H1 (cell line): ENCODE results near the gene IPO11. TPM values are rescaled to one million over a fixed set of nuclear protein-coding genes. Genes with fewer than 3 reads are reported as not detected.

Source experiments
- CTCF ChIA-PET: fragments of 300-600 bp; sonication (Branson Sonifier 250); formaldehyde crosslinking; loops from one replicate; lab custom pipeline; 2021; ENCODE audit not compliant: partially characterized antibody; lab: Charles Lee
- POLR2A ChIA-PET: fragments of 300-600 bp; sonication (Branson Sonifier 250); formaldehyde crosslinking; loops from one replicate; lab custom pipeline; 2021; ENCODE audit warnings: inconsistent platforms; ENCODE audit not compliant: partially characterized antibody; lab: Charles Lee
- DNase-seq, 2 experiments: peaks; one replicate each; pipeline versions ENCODE4 v3.0.0 to v3.0.0-alpha.2; 2010 to 2022; ENCODE audit warnings: low spot score in 2 of 2, low read depth in 1 of 2, mixed read lengths in 1 of 2
- FAIRE-seq: peaks from 2 replicates; lab custom pipeline; 2011; peaks lifted over from hg19 to GRCh38; lab: Jason Lieb, UNC
- H2AFZ ChIP-seq: 2 replicates; pipeline ENCODE4 v1.8.1; 2012; ENCODE audit warnings: low read length, inconsistent platforms
- H2AK5ac ChIP-seq: 2 replicates; pipeline ENCODE4 v1.6.1; 2013; ENCODE audit warnings: low read depth, low read length
- H2BK120ac ChIP-seq: replicated peaks from 2 replicates; pipeline ENCODE3; 2013; ENCODE audit warnings: low read depth, low read length, inconsistent platforms
- H2BK12ac ChIP-seq: 2 replicates; pipeline ENCODE4 v1.6.1; 2013; ENCODE audit warnings: low read depth, low read length
- H2BK15ac ChIP-seq: 2 replicates; pipeline ENCODE4 v1.6.1; 2013; ENCODE audit warnings: low read length
- H2BK20ac ChIP-seq: 2 replicates; pipeline ENCODE4 v1.6.1; 2013; ENCODE audit warnings: low read length
- H2BK5ac ChIP-seq: 2 replicates; pipeline ENCODE4 v1.6.1; 2013; ENCODE audit warnings: low read depth, low read length
- H3K14ac ChIP-seq: 2 replicates; pipeline ENCODE4 v1.6.1; 2013; ENCODE audit warnings: inconsistent platforms; ENCODE audit not compliant: insufficient read length
- H3K18ac ChIP-seq: 2 replicates; pipeline ENCODE4 v1.6.1; 2013; ENCODE audit warnings: low read length; ENCODE audit errors: extremely low read depth
- H3K23ac ChIP-seq: 2 replicates; pipeline ENCODE4 v1.6.1; 2013; ENCODE audit warnings: inconsistent platforms; ENCODE audit not compliant: insufficient read length
- H3K23me2 ChIP-seq: 2 replicates; pipeline ENCODE4 v1.6.1; 2013; ENCODE audit warnings: low read depth, low read length
- H3K27ac ChIP-seq: 2 replicates; pipeline ENCODE4 v1.6.1; 2011; ENCODE audit warnings: low read depth, low read length, inconsistent platforms
- H3K27me3 ChIP-seq, 4 experiments: replicated peaks in 1 of 4; 1 replicate in 1 of 4; 2 replicates in 3 of 4; pipeline versions ENCODE4 v1.6.1 to v1.8.1; 2011 to 2013; ENCODE audit warnings: low read length in 3 of 4, mild to moderate bottlenecking in 3 of 4, inconsistent platforms in 2 of 4, mixed read lengths in 2 of 4, moderate library complexity in 1 of 4; ENCODE audit not compliant: control insufficient read depth in 3 of 4, insufficient read depth in 3 of 4; ENCODE audit errors: extremely low read depth in 1 of 4
- H3K36me3 ChIP-seq, 4 experiments: 2 replicates each; pipeline versions ENCODE4 v1.6.1 to v1.8.1; 2011 to 2013; ENCODE audit warnings: mild to moderate bottlenecking in 4 of 4, low read length in 3 of 4, moderate library complexity in 2 of 4, control low read depth in 1 of 4, inconsistent platforms in 1 of 4; ENCODE audit not compliant: insufficient read depth in 4 of 4, control insufficient read depth in 2 of 4
- H3K4ac ChIP-seq: replicated peaks from 2 replicates; pipeline ENCODE3; 2013; ENCODE audit warnings: low read length, low read depth, mixed read lengths, inconsistent platforms; ENCODE audit not compliant: insufficient read length
- H3K4me1 ChIP-seq, 4 experiments: replicated peaks in 1 of 4; 1 replicate in 1 of 4; 2 replicates in 3 of 4; pipeline versions ENCODE4 v1.6.1 to v1.8.1; 2011 to 2013; ENCODE audit warnings: low read length in 3 of 4, inconsistent platforms in 2 of 4, mixed read lengths in 1 of 4; ENCODE audit not compliant: insufficient read depth in 4 of 4, control insufficient read depth in 3 of 4
- H3K4me2 ChIP-seq, 2 experiments: 2 replicates each; pipeline versions ENCODE4 v1.6.1 to v1.8.1; 2011 to 2013; ENCODE audit warnings: low read depth in 2 of 2, low read length in 2 of 2, control low read depth in 1 of 2, inconsistent platforms in 1 of 2, mild to moderate bottlenecking in 1 of 2; ENCODE audit not compliant: insufficient read depth in 1 of 2
- H3K4me3 ChIP-seq, 4 experiments: fragments of 200-600, 300-600 bp in 1 of 4; sonication (generic), shearing (Covaris generic), sonication (Bioruptor Twin) in 1 of 4; 2 replicates each; pipeline versions ENCODE4 v1.5.1 to v1.8.1; 2011 to 2016; ENCODE audit warnings: low read length in 4 of 4, low read depth in 3 of 4, control low read depth in 2 of 4, inconsistent platforms in 2 of 4, mild to moderate bottlenecking in 2 of 4, mixed read lengths in 1 of 4, moderate library complexity in 1 of 4; ENCODE audit not compliant: insufficient read depth in 2 of 4; ENCODE audit errors: extremely low read depth in 1 of 4
- H3K56ac ChIP-seq: replicated peaks from 2 replicates; pipeline ENCODE3; 2013; ENCODE audit warnings: low read depth, mild to moderate bottlenecking, mixed read lengths, low read length, inconsistent platforms; ENCODE audit not compliant: insufficient read length
- H3K79me1 ChIP-seq: 2 replicates; pipeline ENCODE4 v1.6.1; 2013; ENCODE audit warnings: low read depth, low read length, control low read depth
- H3K79me2 ChIP-seq, 2 experiments: 2 replicates each; pipeline versions ENCODE4 v1.6.1 to v1.8.1; 2012 to 2013; ENCODE audit warnings: low read length in 2 of 2, mild to moderate bottlenecking in 2 of 2, inconsistent platforms in 1 of 2; ENCODE audit not compliant: insufficient read depth in 2 of 2, control insufficient read depth in 1 of 2
- H3K9ac ChIP-seq, 4 experiments: replicated peaks in 1 of 4; 1 replicate in 1 of 4; 2 replicates in 3 of 4; pipeline versions ENCODE4 v1.6.1 to v1.8.1; 2011 to 2013; ENCODE audit warnings: low read depth in 3 of 4, low read length in 3 of 4, control low read depth in 2 of 4, mild to moderate bottlenecking in 2 of 4, moderate library complexity in 2 of 4, inconsistent platforms in 1 of 4; ENCODE audit errors: extremely low read depth in 1 of 4
- H3K9me3 ChIP-seq, 2 experiments: 2 replicates each; pipeline versions ENCODE4 v1.6.1 to v1.8.1; 2012 to 2013; ENCODE audit warnings: mild to moderate bottlenecking in 2 of 2, moderate library complexity in 2 of 2, control low read depth in 1 of 2, inconsistent platforms in 1 of 2, low read depth in 1 of 2, low read length in 1 of 2, mixed read lengths in 1 of 2; ENCODE audit not compliant: insufficient read depth in 2 of 2
- H4K20me1 ChIP-seq, 2 experiments: replicated peaks in 1 of 2; 2 replicates each; pipeline versions ENCODE3 to v1.8.1; 2011 to 2013; ENCODE audit warnings: inconsistent platforms in 2 of 2, low read length in 2 of 2, mild to moderate bottlenecking in 1 of 2; ENCODE audit not compliant: insufficient read depth in 2 of 2, control insufficient read depth in 1 of 2
- H4K5ac ChIP-seq: 2 replicates; pipeline ENCODE4 v1.6.1; 2013; ENCODE audit warnings: low read length, low read depth, mixed read lengths, inconsistent platforms; ENCODE audit not compliant: insufficient read length
- H4K8ac ChIP-seq: 2 replicates; pipeline ENCODE4 v1.8.0; 2013; ENCODE audit warnings: mild to moderate bottlenecking, moderate library complexity, low read length, inconsistent platforms; ENCODE audit not compliant: insufficient read depth; ENCODE audit errors: extremely low read depth
- H4K91ac ChIP-seq: replicated peaks from 2 replicates; pipeline ENCODE3; 2013; ENCODE audit warnings: low read length, mixed read lengths, inconsistent platforms; ENCODE audit not compliant: insufficient read length
- BCL11A ChIP-seq, 2 experiments: IDR thresholded peaks; one replicate each; pipeline ENCODE4 v1.6.1; 2011; ENCODE audit warnings: low read depth in 2 of 2, low read length in 2 of 2, mild to moderate bottlenecking in 2 of 2
- CHD2 ChIP-seq: IDR thresholded peaks from 2 replicates; pipeline ENCODE4 v1.6.1; 2012; ENCODE audit warnings: low read length, improper control_type of control experiment
- JUND ChIP-seq: IDR thresholded peaks from 2 replicates; pipeline ENCODE4 v1.6.1; 2011; ENCODE audit warnings: mild to moderate bottlenecking, improper control_type of control experiment, low read length
- SP1 ChIP-seq: IDR thresholded peaks from 2 replicates; pipeline ENCODE4 v1.6.1; 2011; ENCODE audit warnings: low read depth, low read length
- TAF1 ChIP-seq: IDR thresholded peaks from 2 replicates; pipeline ENCODE4 v1.6.1; 2011; ENCODE audit warnings: mild to moderate bottlenecking, low read depth, low read length
- WGBS, 2 experiments: shearing (Covaris generic) in 1 of 2; methylation state at CpG; one replicate each; pipeline versions ENCODE4 v1.1.6 to v1.1.7; 2013 to 2015; ENCODE audit warnings: low lambda C conversion rate in 2 of 2, mixed read lengths in 2 of 2, inconsistent platforms in 1 of 2, low coverage in 1 of 2, missing lambda C conversion rate in 1 of 2; ENCODE audit not compliant: insufficient replicate concordance in 2 of 2, insufficient coverage in 1 of 2, insufficient read length in 1 of 2; ENCODE audit errors: extremely low coverage in 1 of 2, missing lambda C conversion rate in 1 of 2; 5-methylcytosine and 5-hydroxymethylcytosine counted together
- polyA plus RNA-seq, 7 experiments: library from polyadenylated mRNA; depleted of rRNA in 3 of 7; stranded (reverse) in 5 of 7; unstranded in 2 of 7; fragments of >200 nt in 5 of 7; fragments of 200-250 nt in 2 of 7; gene quantifications; 1 replicate in 5 of 7; 2 replicates in 1 of 7; 4 replicates in 1 of 7; pipeline versions ENCODE4 v1.2.1 to v1.2.3, GENCODE V29; 2011 to 2013; ENCODE audit warnings: missing spikeins in 2 of 7, mixed read lengths in 2 of 7
- total RNA-seq: library from RNA; stranded (reverse); fragmentation: NEBNext Ultra II Directional; extraction: Animal tissue kit (Norgen Biotek cat#: 25700); gene quantifications from 2 replicates; pipeline ENCODE4 v1.2.1, GENCODE V29; 2021

IPO11 gene
- total and polyA plus RNA-seq, 2 of the 8 experiments (the other 6 are each of a cell fraction or from before 2014, with no cell fraction given) = 23.6 to 64.4 TPM

GRCh38 chr5:62502456-62503101 is 90.0 kb downstream of the IPO11 start:
- TF ChIP-seq SP1 = no peak
- TF ChIP-seq TAF1 = no peak
- TF ChIP-seq CHD2 = no peak
- no peak for TF ChIP-seq JUND
- no peak for TF ChIP-seq BCL11A (IDR thresholded peaks at IDR 0.05; ENCODE audit: low read depth in 2 of 2, low read length in 2 of 2)
- Histone ChIP-seq H2AFZ (no peak overlapping the region), H4K91ac (no peak overlapping the region), H4K5ac (no peak overlapping the region), H3K27me3 (no peaks in the 10 kb centered on the region), H4K8ac (no peak overlapping the region), H3K79me2 (no peaks in the 10 kb centered on the region), H3K27ac (no peak overlapping the region), H3K18ac (no peak overlapping the region), H4K20me1 (peaks cover 0 to 3% of the 10 kb centered on the region in 2 experiments), H2BK5ac (no peak overlapping the region), H3K36me3 (peaks cover 0 to 15% (median 4%) of the 10 kb centered on the region in 4 experiments; a peak in 2 of 8 replicates), H3K4me1 (no peaks in the 10 kb centered on the region), H3K9ac (no peak overlapping the region), H2BK15ac (no peak overlapping the region), H3K4me3 (no peak overlapping the region), H3K4me2 (no peak overlapping the region), H3K56ac (no peak overlapping the region), H3K79me1 (no peaks in the 10 kb centered on the region; the same call in 1 of the 2 replicates), H3K4ac (no peak overlapping the region), H2BK20ac (no peak overlapping the region), H3K23ac (no peak overlapping the region), H3K9me3 (no peaks in the 10 kb centered on the region), H2BK120ac (no peak overlapping the region), H2BK12ac (no peak overlapping the region), H2AK5ac (no peak overlapping the region), H3K23me2 (no peaks in the 10 kb centered on the region), H3K14ac (no peak overlapping the region)
- ChIA-PET CTCF (interaction anchor here (0.6 to 0.8 kb wide), 2 partner anchors 14 to 54 kb away, joined by 3 read pairs; no protein-coding TSS in a partner anchor), POLR2A (no interaction called here)
- DNase-seq (no peak), FAIRE-seq (no peak)
- 89% methylated on average over 7 of the region's 10 CpGs; no CpG with 5 or more reads in 1 of the 2 experiments for WGBS, 2 experiments
